ENCODE measurements around the gene NPNT. TPM values are rescaled to one million over a fixed set of nuclear protein-coding genes. Genes with fewer than 3 reads are reported as not detected.

The NPNT gene
- total RNA-seq, 1 experiment from 2014 or later, result not detected

DNA sequence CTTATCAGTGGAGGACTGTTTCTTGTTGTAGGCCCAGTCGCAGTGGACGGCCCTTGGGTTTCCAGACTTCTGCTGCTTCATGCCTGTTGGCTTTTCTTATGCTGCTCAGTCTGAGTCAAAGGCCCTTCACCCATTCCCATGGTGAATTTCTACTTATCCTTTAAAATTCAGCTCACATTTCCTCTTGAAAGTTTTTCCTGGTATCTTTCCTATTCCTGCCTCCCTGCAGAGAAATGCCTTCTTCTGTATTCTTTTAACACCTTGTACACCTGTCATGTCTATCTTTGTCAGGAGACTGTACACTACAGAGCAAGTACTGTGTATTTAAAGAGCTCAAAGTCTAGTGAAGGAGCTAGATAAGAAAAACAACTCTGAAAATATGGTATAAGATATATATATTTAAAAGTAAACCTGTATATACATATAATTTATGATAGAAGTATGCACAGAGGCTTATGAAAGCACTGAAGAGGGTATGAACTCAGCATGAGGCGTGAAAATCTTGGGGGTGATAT, 22.0 kb downstream of the NPNT start:
- DNase-seq (ENCODE audit: low read depth), result no peak

DNA sequence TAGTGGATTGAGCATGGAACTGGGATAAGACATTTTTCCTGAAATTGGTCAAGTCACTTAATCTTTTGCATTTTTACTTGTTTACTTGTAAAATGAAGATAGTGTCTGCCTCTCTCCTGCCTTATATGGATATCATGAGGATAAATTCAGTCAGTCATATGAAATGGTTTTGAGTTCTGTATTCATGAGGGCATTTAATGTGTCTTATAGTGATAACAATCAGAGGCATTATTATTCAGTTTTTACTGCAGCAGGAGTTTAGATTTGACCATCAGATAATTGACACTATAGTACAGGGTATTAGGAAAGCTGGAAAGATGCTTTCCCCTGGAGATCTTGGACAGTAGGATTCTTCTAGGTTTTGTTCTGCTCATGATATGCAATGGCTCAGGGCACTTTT, 26.0 kb downstream of the NPNT start:
- DNase-seq (ENCODE audit: low read depth), result no peak

- peak; percentile 37 for DNase-seq (ENCODE audit: low read depth)
Observed at GRCh38 chr4:105923497-105924238, 28.4 kb downstream of the NPNT start.

DNA sequence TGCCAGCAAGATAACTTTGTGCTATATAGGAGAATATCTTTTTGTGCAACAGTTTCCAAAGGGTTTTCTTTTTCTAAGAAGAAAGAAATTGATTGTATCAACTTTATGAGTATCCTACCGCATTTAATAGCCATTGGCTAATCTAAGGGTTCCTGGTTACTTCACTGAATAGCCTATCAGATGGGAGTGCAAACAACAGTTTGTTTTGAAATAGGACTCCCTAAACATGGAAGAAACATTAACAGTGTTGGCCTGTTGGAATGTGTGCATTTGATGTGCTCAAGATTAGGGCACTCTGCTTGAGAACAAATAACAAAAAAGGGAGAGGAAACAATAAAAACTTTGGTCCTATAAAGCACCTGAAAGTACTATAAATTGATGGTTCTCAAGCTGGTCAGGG, 29.1 kb downstream of the NPNT start:
- DNase-seq (ENCODE audit: low read depth), result no peak

- DNase-seq (ENCODE audit: low read depth), result no peak
Observed at GRCh38 chr4:105930698-105931097, 35.4 kb downstream of the NPNT start.

- DNase-seq (ENCODE audit: low read depth), result no peak
Observed at GRCh38 chr4:105933083-105933482, 37.8 kb downstream of the NPNT start.

- DNase-seq (ENCODE audit: low read depth), result no peak
Observed at GRCh38 chr4:105934386-105934785, 39.1 kb downstream of the NPNT start.

DNA sequence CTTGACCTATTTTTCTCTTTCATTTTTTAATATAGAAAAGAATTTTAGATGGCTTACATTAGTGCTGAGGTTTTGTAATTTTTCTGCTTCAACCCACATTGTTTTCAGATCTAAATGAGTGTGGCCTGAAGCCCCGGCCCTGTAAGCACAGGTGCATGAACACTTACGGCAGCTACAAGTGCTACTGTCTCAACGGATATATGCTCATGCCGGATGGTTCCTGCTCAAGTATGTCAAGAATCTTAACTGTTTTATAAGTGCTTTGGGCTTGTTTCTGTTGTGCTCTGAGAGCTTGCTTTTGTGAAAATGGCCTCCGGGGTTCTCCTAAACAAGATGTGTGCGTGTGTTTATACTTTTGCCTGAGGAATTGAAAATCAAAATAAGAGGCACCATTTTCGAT, 41.6 kb downstream of the NPNT start:
- DNase-seq (ENCODE audit: low read depth), result no peak

DNA sequence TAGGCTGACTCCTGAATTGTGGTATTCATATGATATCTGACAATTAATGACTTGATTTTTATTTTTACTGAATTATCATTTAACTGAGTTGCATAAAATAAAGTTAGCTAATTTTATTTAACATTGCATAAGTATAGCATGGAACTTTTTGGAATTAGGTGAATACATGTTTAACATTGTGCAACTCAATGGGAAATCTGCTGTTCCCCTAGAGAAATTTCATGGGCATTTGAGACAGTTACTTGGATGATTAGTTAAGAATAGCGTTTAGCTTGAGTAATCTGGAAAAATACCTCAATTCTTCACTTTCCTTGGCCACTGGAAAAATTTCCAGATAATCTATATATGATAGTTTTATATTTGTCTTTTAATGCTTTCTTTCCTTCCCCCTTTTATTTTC, 42.5 kb downstream of the NPNT start:
- DNase-seq (ENCODE audit: low read depth), result no peak

GRCh38 chr4:105943234-105943633, 48.0 kb downstream of the NPNT start:
- no peak for DNase-seq (ENCODE audit: low read depth)

- DNase-seq (ENCODE audit: low read depth), result peak; percentile 15
Observed at GRCh38 chr4:105944540-105944939, 49.3 kb downstream of the NPNT start.

GRCh38 chr4:105946771-105947170, 51.5 kb downstream of the NPNT start:
- peak; percentile 7 for DNase-seq (ENCODE audit: low read depth)

DNA sequence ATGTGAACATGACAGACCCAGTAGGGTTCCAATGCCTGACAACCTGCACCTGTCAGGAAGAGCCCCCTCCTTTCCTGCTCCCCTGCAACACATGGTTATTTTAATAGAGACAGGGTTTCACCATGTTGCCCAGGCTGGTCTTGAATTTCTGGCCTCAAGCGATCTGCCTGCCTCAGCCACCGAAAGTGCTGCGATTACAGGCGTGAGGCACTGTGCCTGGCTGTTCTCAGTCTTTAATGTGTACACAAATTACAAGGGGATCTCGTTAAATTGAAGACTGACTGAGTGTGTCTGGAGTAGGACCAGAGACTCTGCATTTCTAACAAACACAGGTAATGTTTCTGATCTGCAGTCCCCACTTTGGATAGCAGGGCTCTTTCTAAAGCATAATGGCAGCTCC, 55.4 kb downstream of the NPNT start:
- DNase-seq (ENCODE audit: low read depth), result no peak

DNA sequence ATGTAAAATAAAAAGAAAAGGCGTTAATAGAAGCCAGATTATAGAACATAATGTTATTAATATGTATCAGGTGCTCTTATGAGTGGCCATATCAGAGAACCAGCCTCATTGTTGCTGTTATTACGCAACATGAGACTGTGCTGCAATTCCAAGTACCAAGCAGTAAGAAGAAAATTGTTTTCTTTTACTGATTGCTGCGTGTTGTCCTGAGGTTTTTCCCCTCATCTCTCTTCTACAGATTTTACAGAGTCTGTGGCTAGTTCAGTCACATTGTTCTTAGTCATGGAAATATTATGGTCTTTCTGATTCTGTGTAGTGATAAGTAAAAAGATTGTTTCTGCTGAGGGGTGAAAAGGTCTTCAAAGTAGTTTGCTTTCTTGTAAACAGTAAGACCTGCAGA, 55.9 kb downstream of the NPNT start:
- no peak for DNase-seq (ENCODE audit: low read depth)

DNA sequence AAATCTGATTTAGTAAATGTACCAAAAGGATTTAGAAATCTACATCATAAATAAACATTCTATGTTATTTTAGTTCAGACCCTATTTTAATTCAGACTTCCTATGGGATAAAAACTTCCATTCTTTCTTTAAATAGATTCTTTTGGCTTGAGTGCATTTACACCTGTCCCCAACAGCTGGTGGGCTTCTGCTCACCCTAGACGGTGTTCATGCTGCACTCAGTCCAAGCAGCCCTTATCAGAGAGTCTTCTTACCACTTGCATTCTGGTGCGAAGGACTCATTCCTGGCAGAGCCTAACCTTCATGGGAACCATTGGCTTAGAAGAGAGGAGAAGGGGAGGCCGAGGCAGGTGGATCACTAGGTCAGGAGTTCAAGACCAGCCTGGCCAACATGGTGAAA, 57.3 kb downstream of the NPNT start:
- DNase-seq (ENCODE audit: low read depth), result no peak

GRCh38 chr4:105956569-105956968, 61.3 kb downstream of the NPNT start:
- DNase-seq (ENCODE audit: low read depth), result peak; percentile 45

DNA sequence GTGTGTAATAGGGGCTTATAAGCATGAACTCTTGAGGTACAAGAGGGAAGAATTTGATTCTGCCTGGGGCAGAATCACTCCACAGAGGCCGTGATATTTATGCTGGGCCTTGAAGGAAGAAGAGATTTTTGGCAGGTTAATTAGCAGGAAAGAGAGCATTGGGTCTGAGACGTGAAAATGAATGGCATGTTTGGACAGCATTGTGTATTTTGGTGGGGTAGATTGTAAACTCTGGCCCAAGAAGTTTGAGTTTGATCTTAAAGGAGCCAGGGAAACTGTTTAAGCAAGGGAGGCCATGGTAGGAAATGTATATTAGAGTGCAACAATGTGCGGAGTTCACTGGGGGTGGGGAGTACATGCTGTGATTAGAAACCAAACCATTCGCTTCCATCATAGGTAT, 62.4 kb downstream of the NPNT start:
- DNase-seq (ENCODE audit: low read depth), result no peak

GRCh38 chr4:105963461-105964400, 68.5 kb downstream of the NPNT start:
- no peak for DNase-seq (ENCODE audit: low read depth)

DNA sequence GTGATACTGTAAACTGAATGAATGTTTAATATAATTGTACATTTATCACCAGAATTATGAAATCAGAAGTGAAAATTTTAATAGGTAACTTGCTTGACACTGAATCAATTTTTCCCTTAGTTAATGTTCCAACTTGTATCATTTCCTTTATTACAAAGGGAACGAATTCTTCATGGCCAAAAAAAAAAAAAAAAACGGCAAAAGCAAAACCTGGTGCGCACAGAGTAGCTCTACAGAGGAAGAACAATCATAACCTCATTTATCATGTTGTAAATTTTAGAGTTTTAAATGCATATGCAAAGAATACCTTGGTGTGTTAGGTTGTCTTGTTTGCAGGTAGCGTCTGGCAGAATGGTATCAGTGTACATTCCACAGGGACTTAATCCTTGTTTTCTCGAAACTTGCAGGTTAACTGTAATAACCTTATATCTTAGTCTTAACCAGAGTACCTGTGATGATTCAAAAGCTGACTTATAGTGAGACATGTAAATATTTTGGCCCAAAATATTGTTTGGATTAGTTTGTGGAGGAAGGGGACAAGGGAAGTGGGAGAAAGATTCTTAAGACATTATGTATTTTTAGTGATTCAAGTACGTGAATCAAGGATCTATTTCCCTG, 70.0 kb downstream of the NPNT start:
- no peak for DNase-seq (ENCODE audit: low read depth)

DNA sequence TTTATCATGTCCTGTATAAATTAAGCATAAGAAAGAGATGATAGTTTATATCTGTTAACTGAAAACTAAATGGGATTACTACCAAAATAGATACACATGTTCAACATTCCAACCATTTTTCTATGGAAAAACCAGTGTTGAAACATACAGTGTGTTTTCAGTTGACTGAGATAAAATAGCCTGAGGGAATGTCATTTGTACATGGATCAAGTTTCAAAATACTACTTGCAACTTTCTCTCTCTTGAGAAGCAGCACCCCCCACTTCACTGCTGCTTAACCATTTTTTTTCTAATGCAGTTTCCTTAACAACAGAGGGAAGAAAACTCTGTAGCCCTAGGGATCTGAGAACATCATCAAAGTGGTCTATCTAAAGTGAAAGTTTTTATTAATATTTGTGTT, 70.8 kb downstream of the NPNT start:
- peak; percentile 80 for DNase-seq (ENCODE audit: low read depth)

- DNase-seq (ENCODE audit: low read depth), result no peak
Observed at GRCh38 chr4:105967058-105967658, 71.9 kb downstream of the NPNT start.

- no peak for DNase-seq (ENCODE audit: low read depth)
Observed at GRCh38 chr4:105969575-105969974, 74.3 kb downstream of the NPNT start.

All from RPMI7951 (cell line).